ENCODE measurements around the gene KISS1R.
"Not testable (repeated sequence)": the region's sequence is repeated elsewhere in the genome, so short reads cannot be mapped to it uniquely, and the experiment has no call there.

The KISS1R gene

GRCh38 chr19:887599-887998 lies 29.5 kb upstream of the KISS1R start:
- H3K36me3 ChIP-seq (replicated peaks; ENCODE audit: low read depth, low read length) = peaks cover 49% of the 10 kb centered on the region

GRCh38 chr19:888581-889385 lies 28.4 kb upstream of the KISS1R start:
- no peaks in the 10 kb centered on the region for H3K9me3 ChIP-seq (ENCODE audit: insufficient read depth, low read length)
- H3K4me2 ChIP-seq (ENCODE audit: low read length) = no peak overlapping the region
- no peak overlapping the region for H3K4me3 ChIP-seq (ENCODE audit: low read length)
- H3K79me2 ChIP-seq (ENCODE audit: low read length) = peaks cover 14% of the 10 kb centered on the region
- no peaks in the 10 kb centered on the region for H4K20me1 ChIP-seq (ENCODE audit: insufficient read depth, low read length)
- H3K27me3 ChIP-seq (ENCODE audit: low read depth, low read length) = no peaks in the 10 kb centered on the region
- no peak overlapping the region for H3K9ac ChIP-seq (ENCODE audit: low read length)
- H3K36me3 ChIP-seq (replicated peaks; ENCODE audit: low read depth, low read length) = peaks cover 44% of the 10 kb centered on the region
- no peak overlapping the region for H3K27ac ChIP-seq (ENCODE audit: low read length)
- TF ChIP-seq EZH2phosphoT487 (IDR thresholded peaks at IDR 0.05; ENCODE audit: low read depth) = no peak
- no peak for TF ChIP-seq CTCF (IDR thresholded peaks at IDR 0.05; ENCODE audit: low read depth, low read length)
- H3K4me1 ChIP-seq (ENCODE audit: low read length) = no peaks in the 10 kb centered on the region
- H2AFZ ChIP-seq (ENCODE audit: low read depth, low read length) = no peak overlapping the region

More at GRCh38 chr19:887599-887998, 29.5 kb upstream of the KISS1R start:
- Histone ChIP-seq H4K20me1 (ENCODE audit: insufficient read depth, low read length) (no peaks in the 10 kb centered on the region), H3K9ac (ENCODE audit: low read length) (no peak overlapping the region), H3K27me3 (ENCODE audit: low read depth, low read length) (no peaks in the 10 kb centered on the region), H3K79me2 (ENCODE audit: low read length) (peaks cover 14% of the 10 kb centered on the region), H3K27ac (ENCODE audit: low read length) (no peak overlapping the region), H3K4me3 (ENCODE audit: low read length) (no peak overlapping the region), H3K4me2 (ENCODE audit: low read length) (no peak overlapping the region), H2AFZ (ENCODE audit: low read depth, low read length) (no peak overlapping the region), H3K9me3 (ENCODE audit: insufficient read depth, low read length) (no peaks in the 10 kb centered on the region), H3K4me1 (ENCODE audit: low read length) (no peaks in the 10 kb centered on the region)
- TF ChIP-seq EZH2phosphoT487 (IDR thresholded peaks at IDR 0.05; ENCODE audit: low read depth) (no peak), CTCF (IDR thresholded peaks at IDR 0.05; ENCODE audit: low read depth, low read length) (no peak)

GRCh38 chr19:889662-890295 lies 27.4 kb upstream of the KISS1R start:
- Histone ChIP-seq H4K20me1 (ENCODE audit: insufficient read depth, low read length) (no peaks in the 10 kb centered on the region), H2AFZ (ENCODE audit: low read depth, low read length) (no peak overlapping the region), H3K4me2 (ENCODE audit: low read length) (no peak overlapping the region), H3K36me3 (replicated peaks; ENCODE audit: low read depth, low read length) (peaks cover 44% of the 10 kb centered on the region), H3K9me3 (ENCODE audit: insufficient read depth, low read length) (no peaks in the 10 kb centered on the region), H3K27ac (ENCODE audit: low read length) (no peak overlapping the region), H3K4me3 (ENCODE audit: low read length) (no peak overlapping the region), H3K4me1 (ENCODE audit: low read length) (no peaks in the 10 kb centered on the region), H3K9ac (ENCODE audit: low read length) (no peak overlapping the region), H3K27me3 (ENCODE audit: low read depth, low read length) (no peaks in the 10 kb centered on the region), H3K79me2 (ENCODE audit: low read length) (peaks cover 14% of the 10 kb centered on the region)
- no peak for TF ChIP-seq CTCF (IDR thresholded peaks at IDR 0.05; ENCODE audit: low read depth, low read length)
- TF ChIP-seq EZH2phosphoT487 (IDR thresholded peaks at IDR 0.05; ENCODE audit: low read depth) = no peak

- Histone ChIP-seq H3K4me1 (ENCODE audit: low read length) (no peaks in the 10 kb centered on the region), H4K20me1 (ENCODE audit: insufficient read depth, low read length) (no peaks in the 10 kb centered on the region), H3K36me3 (replicated peaks; ENCODE audit: low read depth, low read length) (peaks cover 35% of the 10 kb centered on the region), H3K27ac (ENCODE audit: low read length) (no peak overlapping the region), H3K9ac (ENCODE audit: low read length) (no peak overlapping the region), H3K4me2 (ENCODE audit: low read length) (no peak overlapping the region), H2AFZ (ENCODE audit: low read depth, low read length) (no peak overlapping the region), H3K27me3 (ENCODE audit: low read depth, low read length) (no peaks in the 10 kb centered on the region), H3K4me3 (ENCODE audit: low read length) (no peak overlapping the region), H3K79me2 (ENCODE audit: low read length) (peaks cover 14% of the 10 kb centered on the region), H3K9me3 (ENCODE audit: insufficient read depth, low read length) (no peaks in the 10 kb centered on the region)
- TF ChIP-seq EZH2phosphoT487 (IDR thresholded peaks at IDR 0.05; ENCODE audit: low read depth) (no peak), CTCF (IDR thresholded peaks at IDR 0.05; ENCODE audit: low read depth, low read length) (no peak)
These were observed 26.3 kb upstream of the KISS1R start for GRCh38 chr19:890831-891230.

GRCh38 chr19:891421-892200 lies 25.5 kb upstream of the KISS1R start:
- H2AFZ ChIP-seq (ENCODE audit: low read depth, low read length) = not testable (repeated sequence)
- H3K27ac ChIP-seq (ENCODE audit: low read length) = 0 out of 2 replicates have a peak overlapping the region, but pooled peaks have one; percentile 74

More at GRCh38 chr19:891421-892200, 25.5 kb upstream of the KISS1R start:
- H3K4me1 ChIP-seq (ENCODE audit: low read length); H3K27me3 ChIP-seq (ENCODE audit: low read depth, low read length); H4K20me1 ChIP-seq (ENCODE audit: insufficient read depth, low read length); H3K9me3 ChIP-seq (ENCODE audit: insufficient read depth, low read length): not testable (repeated sequence)
- H3K36me3 ChIP-seq (replicated peaks; ENCODE audit: low read depth, low read length) = peaks cover 34% of the 10 kb centered on the region
- H3K9ac ChIP-seq (ENCODE audit: low read length) = peak overlapping the region; percentile 93
- peaks cover 14% of the 10 kb centered on the region for H3K79me2 ChIP-seq (ENCODE audit: low read length)
- peak overlapping the region; percentile 85 for H3K4me2 ChIP-seq (ENCODE audit: low read length)
- H3K4me3 ChIP-seq (ENCODE audit: low read length) = peak overlapping the region; percentile 81
